GM21381 (cell line): ENCODE data around the gene KDM7A.
A peak's percentile ranks its signal among the peaks of the same experiment; 100 is the strongest.
"Not testable (repeated sequence)": the region's sequence is repeated elsewhere in the genome, so short reads cannot be mapped to it uniquely, and the experiment has no call there.

Source experiments
- ATAC-seq: cut with Tn5 transposase; IDR thresholded peaks from one replicate; pipeline ENCODE4 v1.9.1; 2021; ENCODE audit warnings: mild to moderate bottlenecking, moderate library complexity; ENCODE audit not compliant: unreplicated experiment

Gene KDM7A

DNA sequence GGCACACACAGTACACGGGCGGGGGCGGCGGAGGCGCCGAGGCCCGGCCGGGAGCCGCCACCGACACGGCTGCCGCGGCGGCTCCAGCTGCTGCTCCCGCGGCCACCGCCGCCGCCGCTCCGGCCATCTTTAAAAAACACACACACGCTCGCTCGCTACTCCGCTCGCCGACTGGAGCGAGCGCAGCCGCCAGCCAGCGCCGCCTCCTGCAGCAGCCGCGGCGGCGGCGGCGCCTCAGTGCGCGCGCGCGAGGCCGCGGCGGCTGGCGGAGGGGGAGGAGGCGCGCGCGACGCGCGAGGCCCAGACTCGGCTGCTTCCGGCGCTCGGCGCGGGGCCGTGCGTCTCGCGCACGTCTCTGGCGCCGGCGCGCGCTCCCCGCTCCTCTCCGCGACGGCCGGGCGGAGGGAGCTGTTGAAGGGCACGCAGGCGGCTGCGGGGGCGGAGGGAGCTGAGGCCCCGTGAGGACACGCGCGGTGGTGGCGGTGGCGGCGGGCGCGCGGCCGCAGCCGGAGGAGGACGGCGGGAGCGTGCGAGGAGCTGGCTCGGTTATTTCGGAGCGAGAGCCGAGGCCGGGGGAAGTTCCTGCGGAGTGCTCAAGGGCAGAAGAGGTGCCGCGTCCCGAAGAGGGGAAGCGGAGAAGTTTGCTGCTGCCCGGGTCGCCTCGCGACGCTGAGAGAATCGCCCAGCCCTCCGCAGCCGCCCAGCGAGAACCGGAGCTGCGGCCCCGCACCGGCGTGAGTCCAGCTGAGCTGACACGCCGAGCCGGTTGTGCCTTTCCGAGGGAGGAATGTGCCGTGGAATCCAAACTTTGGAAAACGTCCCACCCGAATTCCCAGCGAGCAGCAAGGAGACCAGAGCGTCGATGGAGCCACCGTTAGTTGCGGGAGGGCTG, at the start of gene KDM7A:
Gene KDM7A (minus strand): TSS at position 173 of the 892 bp plus-strand sequence. CDS start 46 bp downstream, at position 127.
- peak; percentile 67 for ATAC-seq

- ATAC-seq: no peak
Observed at GRCh38 chr7:140225562-140226249, 48.9 kb upstream of the KDM7A start.

DNA sequence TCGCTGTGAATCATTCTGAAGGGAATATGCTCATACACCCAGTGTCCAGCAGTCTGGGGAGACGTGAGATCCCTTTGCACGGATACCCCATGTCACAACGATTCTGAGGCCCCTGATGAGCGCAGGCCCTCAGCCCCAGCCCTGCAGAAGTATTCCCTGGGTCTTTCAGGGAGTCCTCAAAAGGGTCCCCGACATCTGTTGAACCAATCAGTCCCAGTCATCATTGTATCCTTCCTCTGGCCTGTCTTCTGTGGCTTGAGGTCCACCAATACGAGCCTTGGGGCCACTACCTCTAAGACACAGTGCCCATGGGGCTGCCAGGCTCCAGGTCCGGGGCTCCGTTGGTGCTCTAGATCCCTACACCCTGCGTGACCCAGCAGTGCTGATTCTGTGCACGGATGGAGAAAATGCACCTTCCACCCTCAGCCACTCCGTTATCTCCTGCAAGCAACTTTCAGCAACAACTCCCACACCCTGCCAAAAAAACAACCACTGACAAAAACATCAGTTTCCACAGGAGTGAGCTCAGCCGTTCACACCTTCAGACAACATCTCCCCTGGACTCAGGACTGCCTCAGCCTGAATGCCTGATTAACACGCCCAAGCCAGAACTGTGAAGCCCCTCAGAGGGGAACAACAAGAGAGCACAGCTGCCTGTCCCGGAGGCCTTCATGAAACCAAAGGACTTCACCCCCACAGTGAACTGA, 46.9 kb upstream of the KDM7A start:
- no peak for ATAC-seq

GRCh38 chr7:140222814-140223213, 46.0 kb upstream of the KDM7A start:
- no peak for ATAC-seq

DNA sequence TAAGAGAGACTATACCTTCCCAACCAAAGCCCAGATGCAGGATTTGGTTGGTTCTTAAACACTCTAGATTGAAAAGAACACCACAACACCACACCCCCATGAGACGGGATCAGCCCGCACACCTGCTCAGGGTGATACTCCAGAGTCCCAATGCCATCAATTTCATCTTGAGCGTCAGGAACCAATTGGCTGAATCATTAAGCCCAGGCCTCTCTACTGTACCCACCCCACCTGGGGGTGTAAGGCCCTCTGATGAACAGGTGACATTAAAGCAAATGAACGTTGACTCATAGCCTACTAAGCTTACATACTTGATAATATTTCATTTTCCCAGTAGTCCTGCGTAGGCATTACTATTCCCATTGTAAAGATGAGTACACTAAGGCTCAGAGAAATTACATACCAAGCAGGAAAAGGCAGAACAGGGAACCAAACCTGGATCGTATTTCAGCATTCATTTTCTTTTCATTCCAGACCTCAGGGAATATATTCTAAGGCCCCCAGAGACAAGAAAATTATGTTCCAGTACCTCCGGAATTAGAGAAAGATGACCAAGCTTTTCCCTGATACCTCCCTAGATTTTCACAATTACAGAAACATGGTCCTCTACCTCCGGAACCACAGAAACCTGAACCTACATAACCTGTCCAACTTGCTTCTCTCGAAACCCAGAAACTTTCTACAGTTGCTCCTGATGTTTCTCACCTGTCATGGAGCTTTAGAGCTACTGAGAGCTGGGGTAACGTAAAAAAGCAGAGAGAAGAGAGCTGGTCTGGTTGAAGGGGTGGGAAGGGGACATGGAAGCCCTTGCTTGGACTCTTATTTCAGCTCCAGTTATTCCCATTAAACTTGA, 43.1 kb upstream of the KDM7A start:
- ATAC-seq: no peak

DNA sequence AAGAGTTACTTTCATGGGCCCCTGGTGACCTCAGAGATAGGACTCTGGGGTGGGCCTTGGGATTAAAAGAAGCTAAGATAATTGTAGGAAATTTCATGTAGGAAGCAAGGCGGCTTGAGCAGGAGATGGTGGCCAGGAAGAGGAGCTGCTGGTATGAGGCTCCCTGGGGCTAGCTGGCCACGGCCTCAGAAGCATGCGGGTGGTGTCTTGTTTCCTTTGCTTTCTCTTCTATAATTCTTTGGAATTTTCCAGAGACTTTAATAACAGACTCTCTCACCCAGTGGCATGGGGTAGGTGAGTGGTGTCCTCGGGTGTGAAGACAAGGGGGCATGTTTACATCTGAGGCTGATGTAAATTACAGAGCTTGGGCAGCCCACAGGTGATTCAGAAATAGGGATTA, 41.9 kb upstream of the KDM7A start:
- no peak for ATAC-seq

DNA sequence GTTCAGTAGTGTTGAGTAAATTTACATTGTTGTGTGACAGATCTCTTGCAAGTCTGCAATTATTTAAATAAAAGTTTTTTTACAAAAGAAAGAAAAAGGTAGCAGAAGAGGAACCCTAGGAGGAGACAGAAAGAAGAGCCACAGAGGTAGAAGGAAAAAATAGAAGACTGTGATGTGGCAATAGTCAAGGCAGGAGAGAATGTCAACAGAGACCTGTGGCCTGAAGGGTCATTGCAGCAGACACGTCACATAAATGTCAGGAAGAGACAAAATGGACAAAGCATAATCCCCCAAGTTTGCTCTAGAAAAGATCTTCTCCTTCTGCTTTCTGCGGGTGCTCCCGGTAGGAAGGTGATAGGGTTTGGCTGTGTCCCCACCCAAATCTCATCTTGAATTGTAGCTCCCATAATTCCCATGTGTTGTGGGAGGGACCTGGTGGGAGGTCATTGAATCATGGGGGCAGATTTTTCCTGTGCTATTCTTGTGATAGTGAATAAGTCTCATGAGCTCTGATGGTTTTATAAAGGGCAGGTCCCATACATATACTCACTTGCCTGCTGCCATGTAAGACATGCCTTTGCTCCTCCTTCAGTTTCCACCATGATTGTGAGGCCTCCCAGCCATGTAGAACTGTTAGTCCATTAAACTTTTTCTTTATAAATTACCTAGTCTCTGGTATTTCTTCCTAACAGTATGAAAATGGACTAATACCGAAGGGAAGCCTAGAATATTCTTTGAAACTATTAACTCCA, 41.1 kb upstream of the KDM7A start:
- no peak for ATAC-seq

DNA sequence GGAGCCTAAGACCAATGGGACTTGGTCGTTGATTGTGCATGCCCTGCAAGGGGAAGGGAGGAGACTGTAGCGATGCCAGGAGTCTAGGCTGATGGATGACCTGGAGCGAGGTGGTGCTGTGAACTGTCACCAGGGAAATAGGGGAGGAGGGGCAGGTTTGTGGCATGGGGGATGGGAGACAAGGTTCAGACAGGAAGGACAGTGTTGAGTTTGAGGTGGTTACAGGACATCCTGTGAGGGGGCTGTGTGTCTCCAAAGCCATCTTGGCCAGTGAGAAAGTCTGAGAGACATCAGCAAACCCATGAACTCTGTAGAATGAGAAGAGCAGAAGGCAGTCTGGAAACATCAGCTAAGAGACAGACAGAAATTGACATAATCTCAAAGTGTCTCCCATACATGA, 38.5 kb upstream of the KDM7A start:
- no peak for ATAC-seq

DNA sequence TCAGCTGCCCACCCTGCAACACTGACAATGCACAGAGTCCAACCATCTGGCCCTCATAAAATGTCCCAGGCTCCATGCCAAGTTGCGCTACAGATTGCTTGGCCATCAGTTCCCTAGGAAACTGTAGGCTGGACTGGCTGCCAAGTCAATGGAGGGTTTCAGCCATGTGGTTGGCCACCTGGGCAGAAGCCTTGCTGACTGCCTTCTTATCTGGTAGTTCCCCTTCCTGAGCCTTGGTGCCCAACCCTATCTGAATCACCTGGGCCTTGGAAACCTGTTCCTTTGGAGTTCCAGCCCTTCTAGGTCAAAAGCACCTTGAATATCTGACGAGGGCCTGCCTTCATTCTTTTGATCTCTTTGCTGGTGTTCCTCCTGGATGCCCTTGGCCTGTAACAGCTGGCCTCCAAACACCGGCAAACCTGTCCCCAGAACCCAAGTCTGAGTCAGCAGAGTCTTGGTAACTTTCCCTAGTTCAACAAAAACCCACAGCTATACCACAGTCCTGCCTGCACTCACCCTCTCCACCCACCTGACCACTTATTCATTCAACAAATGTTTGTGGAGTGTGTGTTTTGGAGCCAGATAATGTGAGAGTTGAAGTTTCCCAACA, 37.4 kb upstream of the KDM7A start:
- ATAC-seq: no peak

DNA sequence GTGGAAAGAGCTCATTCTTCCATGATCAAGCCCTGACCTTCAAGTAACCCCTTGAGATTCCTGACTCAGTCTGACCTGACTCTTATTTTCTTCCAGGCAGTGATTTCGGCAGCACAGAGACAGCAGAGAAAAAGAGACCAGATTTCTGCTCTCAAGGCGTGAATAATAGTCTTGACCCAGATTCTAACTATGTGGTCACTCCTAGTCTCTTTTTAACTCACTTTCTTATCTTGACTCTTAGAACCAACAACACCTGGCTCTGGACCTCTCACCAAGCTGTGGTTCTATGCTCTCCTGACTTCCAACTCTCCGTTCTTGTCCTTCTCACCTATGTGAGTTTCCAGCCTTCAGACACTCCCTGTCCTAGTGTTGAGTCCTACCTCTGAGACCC, 36.9 kb upstream of the KDM7A start:
- peak; percentile 29 for ATAC-seq

- peak; percentile 55 for ATAC-seq
Observed at GRCh38 chr7:140212100-140212881, 35.5 kb upstream of the KDM7A start.

GRCh38 chr7:140211698-140212097, 34.9 kb upstream of the KDM7A start:
- no peak for ATAC-seq

GRCh38 chr7:140209866-140210609, 33.3 kb upstream of the KDM7A start:
- ATAC-seq: peak; percentile 81

DNA sequence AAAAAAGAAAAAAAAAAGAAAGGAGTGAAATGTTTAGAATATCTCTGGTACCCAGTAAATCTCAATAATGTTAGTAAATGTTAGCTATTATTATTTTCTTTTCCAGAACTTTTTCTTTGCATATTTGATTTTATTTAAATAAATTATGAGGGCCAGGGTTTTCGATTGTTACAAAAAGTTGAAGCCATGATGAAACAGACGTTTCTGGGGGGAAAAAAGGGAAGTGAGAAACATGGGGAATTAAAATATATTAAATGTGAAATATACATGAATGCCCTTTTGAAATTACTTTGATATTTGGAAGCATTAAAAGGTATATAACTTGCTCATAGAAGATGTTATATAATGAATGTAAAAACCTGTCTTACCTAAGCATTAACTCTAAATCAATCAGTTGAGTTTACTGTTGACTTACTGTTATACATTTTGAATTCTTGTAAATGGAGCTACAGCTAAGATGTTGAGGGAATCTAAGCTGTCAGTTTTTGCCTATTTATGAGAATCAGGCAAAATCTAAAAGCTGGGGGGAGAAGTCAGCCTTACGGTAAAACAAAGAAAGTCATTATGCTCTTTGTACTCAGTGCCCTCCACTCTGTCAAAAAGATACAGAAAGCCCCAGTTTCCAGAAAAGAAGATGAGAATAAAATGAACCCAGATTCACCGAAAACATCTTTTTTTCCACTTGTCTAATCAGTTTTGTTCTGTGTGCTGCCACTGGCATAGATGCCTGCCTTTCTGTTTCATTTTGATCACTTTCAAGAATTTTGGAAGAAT, 30.0 kb upstream of the KDM7A start:
- no peak for ATAC-seq

GRCh38 chr7:140205600-140205999, 28.8 kb upstream of the KDM7A start:
- no peak for ATAC-seq

DNA sequence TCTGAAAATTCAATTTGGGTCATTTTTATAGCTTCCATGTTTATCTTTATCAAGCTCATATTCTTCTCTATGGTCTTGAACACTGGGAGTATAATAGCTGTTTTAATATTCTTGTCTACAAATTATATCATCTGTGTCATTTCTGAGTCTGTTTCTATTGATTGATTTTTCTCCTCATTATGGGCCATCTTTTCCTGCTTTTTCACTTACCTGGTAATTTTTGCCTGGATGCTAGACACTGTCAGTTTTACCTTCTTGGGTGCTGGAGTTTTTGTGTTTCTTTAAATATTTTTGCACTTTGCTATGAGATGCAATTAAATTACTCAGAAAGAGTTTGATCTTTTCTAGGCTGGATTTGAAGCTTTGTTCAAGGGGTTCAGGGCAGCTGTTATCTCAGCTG, 26.8 kb upstream of the KDM7A start:
- no peak for ATAC-seq

GRCh38 chr7:140202942-140203341, 26.2 kb upstream of the KDM7A start:
- ATAC-seq: not testable (repeated sequence)
